GM21825 (cell line): ENCODE results near the gene DMXL2.
"Not testable (repeated sequence)": the region's sequence is repeated elsewhere in the genome, so short reads cannot be mapped to it uniquely, and the experiment has no call there.

Source experiments
- ATAC-seq: cut with Tn5 transposase; IDR thresholded peaks from one replicate; pipeline ENCODE4 v1.9.1; 2021; ENCODE audit warnings: mild to moderate bottlenecking, moderate library complexity; ENCODE audit not compliant: unreplicated experiment

The DMXL2 gene

GRCh38 chr15:51493892-51494291 is 128.7 kb downstream of the DMXL2 start:
- ATAC-seq, result no peak

DNA sequence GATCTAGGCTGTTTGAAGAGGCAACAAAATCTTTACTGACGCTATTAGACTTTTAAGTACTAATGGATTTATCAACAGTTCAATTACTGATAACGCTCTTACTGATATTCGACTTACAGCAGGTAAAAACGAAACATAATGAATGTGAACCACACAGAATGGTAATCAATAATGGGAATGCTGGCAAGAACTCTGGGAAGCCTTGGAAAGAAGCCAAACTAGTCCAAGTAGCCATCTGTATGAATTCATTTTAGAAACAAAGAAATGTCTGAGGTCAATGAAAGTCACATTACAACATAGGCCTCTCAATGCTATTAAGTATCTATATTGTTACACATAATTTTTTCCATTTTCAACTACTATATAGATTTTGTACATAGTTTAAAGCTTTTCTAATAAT is 130.0 kb downstream of the DMXL2 start:
- no peak for ATAC-seq

DNA sequence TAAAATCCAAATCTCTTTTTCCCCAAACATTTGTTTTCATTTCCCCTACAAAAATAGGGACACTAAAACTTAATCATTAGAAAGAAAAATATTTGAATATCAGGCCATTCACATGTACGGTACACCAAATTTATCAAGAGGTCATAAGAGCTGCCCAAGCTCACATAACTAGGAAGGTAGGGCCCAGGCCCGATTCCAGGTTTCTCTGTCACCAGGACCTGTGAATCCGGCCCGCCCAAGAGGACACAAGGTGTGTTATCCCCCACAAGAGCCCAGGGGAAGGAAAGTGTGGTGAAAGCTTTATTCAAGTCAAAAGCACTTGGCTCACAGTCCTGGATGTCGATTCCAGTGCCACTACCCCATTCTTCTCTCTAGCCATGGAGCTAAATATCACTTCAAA is 130.6 kb downstream of the DMXL2 start:
- no peak for ATAC-seq

- no peak for ATAC-seq
Observed at GRCh38 chr15:51484781-51485180, 137.8 kb downstream of the DMXL2 start.

- no peak for ATAC-seq
Observed at GRCh38 chr15:51483985-51484384, 138.6 kb downstream of the DMXL2 start.

GRCh38 chr15:51483520-51483919 is 139.1 kb downstream of the DMXL2 start:
- no peak for ATAC-seq

DNA sequence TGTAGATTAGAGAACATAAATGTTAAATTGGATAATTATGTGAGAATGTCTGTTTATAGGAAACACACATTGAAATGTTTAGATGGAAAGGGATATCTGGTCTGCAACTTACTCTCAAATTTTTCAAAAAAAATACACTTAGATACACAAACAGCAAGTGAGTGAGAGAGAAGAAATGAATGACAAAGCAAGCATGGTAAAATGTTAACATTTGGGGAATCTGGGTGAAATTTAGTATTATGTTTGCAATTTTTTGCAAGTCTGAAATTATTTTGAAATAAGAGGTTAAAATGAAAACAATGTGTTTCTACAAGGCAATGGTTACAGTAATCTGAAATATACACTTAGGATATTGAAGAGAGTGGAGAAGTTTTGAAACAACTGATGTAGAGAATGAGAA is 146.8 kb downstream of the DMXL2 start:
- no peak for ATAC-seq

- no peak for ATAC-seq
Observed at GRCh38 chr15:51470512-51470911, 152.1 kb downstream of the DMXL2 start.

DNA sequence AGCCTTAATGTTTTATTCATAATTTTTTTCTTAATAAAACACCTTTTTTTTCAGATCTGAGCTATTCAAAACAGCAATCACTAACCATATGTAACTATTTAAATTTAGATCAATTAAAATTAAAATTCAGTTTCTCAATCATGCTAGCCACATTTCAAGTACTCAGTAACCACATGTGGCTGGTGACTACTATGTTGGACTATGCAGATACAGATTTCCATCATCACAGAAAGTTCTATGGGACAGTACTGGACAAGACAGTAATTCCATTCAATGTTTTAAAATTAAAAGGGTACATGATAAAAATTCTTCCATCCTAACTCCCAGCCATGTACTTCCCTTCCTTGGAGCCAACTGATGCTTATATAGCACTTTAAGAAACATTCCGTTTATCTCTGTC is 161.8 kb downstream of the DMXL2 start:
- no peak for ATAC-seq

- ATAC-seq, result no peak
Observed at GRCh38 chr15:51450001-51450400, 172.6 kb downstream of the DMXL2 start.

DNA sequence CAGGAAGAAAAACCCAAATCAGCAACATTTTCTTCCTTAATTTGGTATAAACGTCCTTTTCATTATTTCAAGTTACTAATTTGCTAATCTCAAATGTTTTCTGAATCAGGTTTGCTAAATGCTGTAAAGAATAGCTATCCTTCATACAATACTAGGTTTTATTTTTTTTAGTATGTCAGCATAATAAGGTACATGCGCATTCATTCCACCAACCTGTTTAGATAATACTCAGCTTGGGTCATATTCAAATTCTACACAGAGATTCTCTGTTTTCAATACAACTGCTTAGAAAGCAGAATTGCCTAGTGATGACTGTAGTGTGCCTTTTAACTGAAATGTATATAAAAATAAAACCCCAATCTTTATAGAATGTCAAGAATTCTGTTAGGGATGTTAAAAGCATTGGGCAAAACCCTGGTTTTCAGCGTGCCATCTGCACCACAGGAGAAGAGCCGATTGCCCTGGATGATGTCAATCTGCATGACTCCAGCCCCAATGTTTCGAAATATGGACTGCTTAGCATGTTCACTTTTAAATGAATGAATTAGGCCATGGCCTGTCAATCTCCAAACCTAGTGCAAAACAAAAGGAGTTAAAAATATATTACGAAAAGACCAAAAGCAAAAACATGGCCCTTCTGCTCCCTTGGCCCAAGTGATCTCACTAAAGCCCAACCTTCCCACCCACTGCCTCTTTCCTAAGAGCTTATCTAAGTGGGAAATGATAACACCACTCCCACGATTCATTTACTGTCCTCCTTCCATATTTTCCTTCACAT is 173.8 kb downstream of the DMXL2 start:
- no peak for ATAC-seq

- no peak for ATAC-seq
Observed at GRCh38 chr15:51447855-51448621, 174.5 kb downstream of the DMXL2 start.

DNA sequence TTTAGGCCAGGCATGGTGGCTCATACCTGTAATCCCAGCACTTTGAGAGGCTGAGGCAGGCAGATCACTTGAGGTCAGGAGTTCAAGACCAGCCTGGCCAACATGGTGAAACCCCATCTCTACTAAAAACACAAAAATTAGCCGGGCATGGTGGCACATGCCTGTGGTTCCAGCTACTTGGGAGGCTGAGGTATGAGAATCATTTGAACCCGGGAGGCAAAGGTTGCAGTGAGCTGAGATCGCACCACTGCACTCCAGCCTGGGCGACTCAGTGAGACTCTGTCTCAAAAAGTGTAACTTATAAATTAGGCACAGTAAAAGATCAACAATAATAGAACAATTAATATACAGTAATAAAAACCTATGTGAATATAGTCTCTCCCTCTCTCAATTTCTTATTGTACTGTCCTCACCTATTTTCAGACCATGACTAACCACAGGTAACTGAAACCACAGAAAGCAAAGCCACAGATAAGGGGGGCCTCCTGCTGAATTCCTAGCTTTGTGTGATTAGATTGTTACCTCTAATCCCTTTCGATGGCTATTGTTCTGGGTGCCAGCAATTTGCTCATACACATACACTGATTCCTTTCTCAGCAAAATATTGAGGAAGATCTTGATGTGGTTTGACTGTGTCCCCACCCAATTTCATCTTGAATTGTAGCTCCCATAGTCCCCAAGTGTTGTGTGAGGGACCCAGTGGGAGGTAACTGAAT is 176.4 kb downstream of the DMXL2 start:
- ATAC-seq, result not testable (repeated sequence)

DNA sequence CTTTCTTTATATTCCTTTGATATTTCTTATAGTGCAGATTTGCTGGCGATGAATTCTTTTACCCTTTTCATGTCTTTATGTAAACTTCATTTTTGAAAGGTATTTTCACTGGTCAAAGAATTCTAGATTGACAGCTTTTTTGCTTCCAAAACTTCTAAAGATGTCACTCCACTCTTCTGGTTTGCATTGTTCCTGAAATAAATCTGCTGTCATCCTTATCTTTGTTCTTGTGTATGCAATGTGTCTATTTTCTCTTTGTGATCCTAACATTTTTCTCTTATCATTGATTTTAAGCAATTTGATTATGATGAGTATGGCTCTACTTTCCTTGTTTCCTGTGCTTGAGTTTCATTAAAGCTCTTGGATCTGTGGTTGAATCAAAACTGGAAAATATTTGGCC is 177.8 kb downstream of the DMXL2 start:
- ATAC-seq, result no peak

GRCh38 chr15:51444112-51444511 is 178.5 kb downstream of the DMXL2 start:
- no peak for ATAC-seq

- ATAC-seq, result no peak
Observed at GRCh38 chr15:51443282-51443914, 179.2 kb downstream of the DMXL2 start.

GRCh38 chr15:51438526-51438925 is 184.0 kb downstream of the DMXL2 start:
- ATAC-seq, result no peak

DNA sequence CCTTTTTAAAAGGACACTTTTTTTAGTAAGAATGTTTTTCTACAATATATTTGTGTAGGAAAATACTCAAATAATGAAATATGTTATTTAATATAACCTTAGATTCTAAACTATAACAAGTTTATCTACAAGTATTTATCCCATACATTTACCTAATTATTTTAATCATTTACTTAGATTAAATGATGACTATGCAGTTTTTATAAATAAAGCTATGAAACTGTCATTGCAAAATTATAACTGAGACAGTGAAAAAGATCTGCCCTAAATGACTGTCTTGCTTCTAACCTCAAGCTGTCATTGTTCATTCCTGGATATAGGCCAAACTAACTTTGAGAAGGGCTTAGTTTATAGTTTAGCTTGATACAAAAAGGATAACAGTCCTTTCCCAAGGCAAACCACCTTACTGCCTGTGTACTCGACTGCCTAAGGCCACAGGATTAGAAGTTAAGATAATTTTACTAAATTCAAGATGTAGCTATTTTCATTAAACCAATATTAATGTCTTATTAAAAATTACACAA is 197.0 kb downstream of the DMXL2 start:
- ATAC-seq, result no peak

DNA sequence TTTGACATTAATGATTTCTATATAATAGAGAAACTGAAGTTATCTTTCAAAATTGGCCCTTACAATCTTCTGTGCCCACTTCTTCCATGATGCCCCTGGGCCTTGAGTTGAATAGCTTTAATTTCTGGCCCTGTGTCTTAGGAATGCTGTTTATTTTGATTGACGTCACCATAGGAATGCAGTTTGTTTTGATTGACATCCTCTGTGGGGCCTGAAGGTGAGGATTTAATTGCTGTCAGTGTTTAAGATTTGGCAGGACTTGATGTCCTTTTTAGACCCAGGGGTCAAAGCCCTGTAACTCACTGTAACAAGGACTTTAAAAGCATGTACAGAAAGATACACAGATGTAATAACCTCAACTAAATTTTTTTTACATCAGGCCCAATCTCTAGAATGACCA is 197.8 kb downstream of the DMXL2 start:
- no peak for ATAC-seq

GRCh38 chr15:51423040-51423439 is 199.5 kb downstream of the DMXL2 start:
- not testable (repeated sequence) for ATAC-seq

- ATAC-seq, result no peak
Observed at GRCh38 chr15:51416129-51416528, 206.4 kb downstream of the DMXL2 start.
